Activated CD4-positive, CD25-positive, alpha-beta regulatory T cell (primary cell): Measurements from ENCODE around the gene DDX39B.

Experiments used
- DNase-seq, 4 experiments: peaks; one replicate each; lab custom pipeline; 2025; lab: John Stamatoyannopoulos, UW

Gene DDX39B

DNA sequence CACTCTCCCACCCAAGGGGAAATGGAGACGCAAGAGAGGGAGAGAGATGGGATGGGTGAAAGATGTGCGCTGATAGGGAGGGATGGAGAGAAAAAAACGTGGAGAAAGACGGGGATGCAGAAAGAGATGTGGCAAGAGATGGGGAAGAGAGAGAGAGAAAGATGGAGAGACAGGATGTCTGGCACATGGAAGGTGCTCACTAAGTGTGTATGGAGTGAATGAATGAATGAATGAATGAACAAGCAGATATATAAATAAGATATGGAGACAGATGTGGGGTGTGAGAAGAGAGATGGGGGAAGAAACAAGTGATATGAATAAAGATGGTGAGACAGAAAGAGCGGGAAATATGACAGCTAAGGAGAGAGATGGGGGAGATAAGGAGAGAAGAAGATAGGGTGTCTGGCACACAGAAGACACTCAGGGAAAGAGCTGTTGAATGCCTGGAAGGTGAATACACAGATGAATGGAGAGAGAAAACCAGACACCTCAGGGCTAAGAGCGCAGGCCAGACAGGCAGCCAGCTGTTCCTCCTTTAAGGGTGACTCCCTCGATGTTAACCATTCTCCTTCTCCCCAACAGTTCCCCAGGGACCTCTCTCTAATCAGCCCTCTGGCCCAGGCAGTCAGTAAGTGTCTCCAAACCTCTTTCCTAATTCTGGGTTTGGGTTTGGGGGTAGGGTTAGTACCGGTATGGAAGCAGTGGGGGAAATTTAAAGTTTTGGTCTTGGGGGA lies 34.3 kb upstream of the DDX39B start:
- no peak for DNase-seq

DNA sequence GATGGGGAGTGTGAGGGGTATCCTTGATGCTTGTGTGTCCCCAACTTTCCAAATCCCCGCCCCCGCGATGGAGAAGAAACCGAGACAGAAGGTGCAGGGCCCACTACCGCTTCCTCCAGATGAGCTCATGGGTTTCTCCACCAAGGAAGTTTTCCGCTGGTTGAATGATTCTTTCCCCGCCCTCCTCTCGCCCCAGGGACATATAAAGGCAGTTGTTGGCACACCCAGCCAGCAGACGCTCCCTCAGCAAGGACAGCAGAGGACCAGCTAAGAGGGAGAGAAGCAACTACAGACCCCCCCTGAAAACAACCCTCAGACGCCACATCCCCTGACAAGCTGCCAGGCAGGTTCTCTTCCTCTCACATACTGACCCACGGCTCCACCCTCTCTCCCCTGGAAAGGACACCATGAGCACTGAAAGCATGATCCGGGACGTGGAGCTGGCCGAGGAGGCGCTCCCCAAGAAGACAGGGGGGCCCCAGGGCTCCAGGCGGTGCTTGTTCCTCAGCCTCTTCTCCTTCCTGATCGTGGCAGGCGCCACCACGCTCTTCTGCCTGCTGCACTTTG lies 33.6 kb upstream of the DDX39B start, which contains the start of gene TNF:
Gene TNF (plus strand): TSS at position 231 of the 567 bp plus-strand sequence. CDS start 177 bp downstream, at position 408.
- DNase-seq = peak in 2 of 4 experiments; percentile 68 to 72

DNA sequence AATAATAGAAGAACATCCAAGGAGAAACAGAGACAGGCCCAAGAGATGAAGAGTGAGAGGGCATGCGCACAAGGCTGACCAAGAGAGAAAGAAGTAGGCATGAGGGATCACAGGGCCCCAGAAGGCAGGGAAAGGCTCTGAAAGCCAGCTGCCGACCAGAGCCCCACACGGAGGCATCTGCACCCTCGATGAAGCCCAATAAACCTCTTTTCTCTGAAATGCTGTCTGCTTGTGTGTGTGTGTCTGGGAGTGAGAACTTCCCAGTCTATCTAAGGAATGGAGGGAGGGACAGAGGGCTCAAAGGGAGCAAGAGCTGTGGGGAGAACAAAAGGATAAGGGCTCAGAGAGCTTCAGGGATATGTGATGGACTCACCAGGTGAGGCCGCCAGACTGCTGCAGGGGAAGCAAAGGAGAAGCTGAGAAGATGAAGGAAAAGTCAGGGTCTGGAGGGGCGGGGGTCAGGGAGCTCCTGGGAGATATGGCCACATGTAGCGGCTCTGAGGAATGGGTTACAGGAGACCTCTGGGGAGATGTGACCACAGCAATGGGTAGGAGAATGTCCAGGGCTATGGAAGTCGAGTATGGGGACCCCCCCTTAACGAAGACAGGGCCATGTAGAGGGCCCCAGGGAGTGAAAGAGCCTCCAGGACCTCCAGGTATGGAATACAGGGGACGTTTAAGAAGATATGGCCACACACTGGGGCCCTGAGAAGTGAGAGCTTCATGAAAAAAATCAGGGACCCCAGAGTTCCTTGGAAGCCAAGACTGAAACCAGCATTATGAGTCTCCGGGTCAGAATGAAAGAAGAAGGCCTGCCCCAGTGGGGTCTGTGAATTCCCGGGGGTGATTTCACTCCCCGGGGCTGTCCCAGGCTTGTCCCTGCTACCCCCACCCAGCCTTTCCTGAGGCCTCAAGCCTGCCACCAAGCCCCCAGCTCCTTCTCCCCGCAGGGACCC lies 32.6 kb upstream of the DDX39B start:
- DNase-seq = no peak

DNA sequence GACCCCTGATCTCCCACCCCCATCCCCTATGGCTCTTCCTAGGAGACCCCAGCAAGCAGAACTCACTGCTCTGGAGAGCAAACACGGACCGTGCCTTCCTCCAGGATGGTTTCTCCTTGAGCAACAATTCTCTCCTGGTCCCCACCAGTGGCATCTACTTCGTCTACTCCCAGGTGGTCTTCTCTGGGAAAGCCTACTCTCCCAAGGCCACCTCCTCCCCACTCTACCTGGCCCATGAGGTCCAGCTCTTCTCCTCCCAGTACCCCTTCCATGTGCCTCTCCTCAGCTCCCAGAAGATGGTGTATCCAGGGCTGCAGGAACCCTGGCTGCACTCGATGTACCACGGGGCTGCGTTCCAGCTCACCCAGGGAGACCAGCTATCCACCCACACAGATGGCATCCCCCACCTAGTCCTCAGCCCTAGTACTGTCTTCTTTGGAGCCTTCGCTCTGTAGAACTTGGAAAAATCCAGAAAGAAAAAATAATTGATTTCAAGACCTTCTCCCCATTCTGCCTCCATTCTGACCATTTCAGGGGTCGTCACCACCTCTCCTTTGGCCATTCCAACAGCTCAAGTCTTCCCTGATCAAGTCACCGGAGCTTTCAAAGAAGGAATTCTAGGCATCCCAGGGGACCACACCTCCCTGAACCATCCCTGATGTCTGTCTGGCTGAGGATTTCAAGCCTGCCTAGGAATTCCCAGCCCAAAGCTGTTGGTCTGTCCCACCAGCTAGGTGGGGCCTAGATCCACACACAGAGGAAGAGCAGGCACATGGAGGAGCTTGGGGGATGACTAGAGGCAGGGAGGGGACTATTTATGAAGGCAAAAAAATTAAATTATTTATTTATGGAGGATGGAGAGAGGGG lies 31.7 kb upstream of the DDX39B start:
- no peak for DNase-seq

DNA sequence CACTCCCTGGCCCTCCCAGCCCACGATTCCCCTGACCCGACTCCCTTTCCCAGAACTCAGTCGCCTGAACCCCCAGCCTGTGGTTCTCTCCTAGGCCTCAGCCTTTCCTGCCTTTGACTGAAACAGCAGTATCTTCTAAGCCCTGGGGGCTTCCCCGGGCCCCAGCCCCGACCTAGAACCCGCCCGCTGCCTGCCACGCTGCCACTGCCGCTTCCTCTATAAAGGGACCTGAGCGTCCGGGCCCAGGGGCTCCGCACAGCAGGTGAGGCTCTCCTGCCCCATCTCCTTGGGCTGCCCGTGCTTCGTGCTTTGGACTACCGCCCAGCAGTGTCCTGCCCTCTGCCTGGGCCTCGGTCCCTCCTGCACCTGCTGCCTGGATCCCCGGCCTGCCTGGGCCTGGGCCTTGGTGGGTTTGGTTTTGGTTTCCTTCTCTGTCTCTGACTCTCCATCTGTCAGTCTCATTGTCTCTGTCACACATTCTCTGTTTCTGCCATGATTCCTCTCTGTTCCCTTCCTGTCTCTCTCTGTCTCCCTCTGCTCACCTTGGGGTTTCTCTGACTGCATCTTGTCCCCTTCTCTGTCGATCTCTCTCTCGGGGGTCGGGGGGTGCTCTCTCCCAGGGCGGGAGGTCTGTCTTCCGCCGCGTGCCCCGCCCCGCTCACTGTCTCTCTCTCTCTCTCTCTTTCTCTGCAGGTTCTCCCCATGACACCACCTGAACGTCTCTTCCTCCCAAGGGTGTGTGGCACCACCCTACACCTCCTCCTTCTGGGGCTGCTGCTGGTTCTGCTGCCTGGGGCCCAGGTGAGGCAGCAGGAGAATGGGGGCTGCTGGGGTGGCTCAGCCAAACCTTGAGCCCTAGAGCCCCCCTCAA lies 30.5 kb upstream of the DDX39B start, which contains the start of gene LTA:
Gene LTA (plus strand): TSS at position 249 of the 871 bp plus-strand sequence. CDS start 454 bp downstream, at position 703.
- DNase-seq = peak; percentile 37 to 52 (median 50)

DNA sequence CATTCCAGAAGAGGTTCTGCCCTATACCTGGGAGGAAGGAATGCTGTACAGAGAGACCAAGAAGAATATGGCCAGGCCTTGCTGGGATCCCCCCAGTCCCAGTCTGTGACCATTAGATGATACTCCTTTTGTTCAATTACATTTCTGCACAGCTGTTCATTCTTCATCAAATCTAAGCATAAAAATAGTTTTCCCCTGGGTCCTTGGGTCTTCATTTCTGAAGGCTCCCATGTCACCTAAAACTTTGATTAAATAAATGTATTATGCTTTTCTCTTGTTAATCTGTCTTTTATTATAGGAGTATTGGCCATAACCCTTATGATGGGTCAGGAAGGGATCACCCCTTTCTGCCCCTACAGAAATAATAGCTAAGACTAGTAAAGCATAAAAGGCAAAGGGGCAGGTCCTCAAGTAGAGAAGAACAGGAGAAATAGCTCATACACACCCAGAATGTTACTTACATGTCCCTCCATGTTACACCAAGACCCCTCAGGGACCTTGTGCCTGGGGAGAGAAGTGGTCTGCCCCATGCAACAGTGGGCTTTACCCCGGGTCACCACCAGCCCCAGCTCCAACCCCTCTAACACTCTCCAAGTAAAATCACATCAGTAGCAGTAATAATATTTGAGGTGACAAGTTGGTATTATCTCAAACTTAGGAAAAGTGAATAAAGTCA lies 28.2 kb upstream of the DDX39B start:
- DNase-seq = no peak

- DNase-seq = peak in 2 of 4 experiments; percentile 29 to 36
These were observed 26.7 kb upstream of the DDX39B start for GRCh38 chr6:31568537-31568961.

- peak in 1 of 4 experiments; percentile 17 for DNase-seq
These were observed 25.9 kb upstream of the DDX39B start for GRCh38 chr6:31567531-31568370.

DNA sequence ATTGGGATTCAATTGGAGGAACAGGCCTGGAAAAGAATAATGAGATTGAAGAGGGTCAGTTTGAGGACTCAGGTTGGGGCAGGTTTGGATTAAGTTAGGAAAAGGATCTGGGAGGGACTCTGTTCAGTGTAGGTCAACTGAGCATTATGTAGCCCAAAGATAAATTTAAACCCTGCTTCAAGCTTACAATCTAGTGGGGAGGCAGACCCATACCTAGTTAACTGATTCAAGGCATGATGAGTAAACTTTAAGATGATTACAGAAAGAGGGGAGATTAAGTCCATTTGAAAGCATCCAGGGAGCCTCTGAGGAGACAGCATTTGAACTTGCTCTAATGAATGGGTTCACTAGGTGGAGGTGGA lies 18.9 kb upstream of the DDX39B start:
- no peak for DNase-seq

- DNase-seq = peak in 2 of 4 experiments; percentile 18 to 30
These were observed 18.3 kb upstream of the DDX39B start for GRCh38 chr6:31559958-31560696.

- DNase-seq = no peak
These were observed 17.8 kb upstream of the DDX39B start for GRCh38 chr6:31559606-31559957.

- peak in 3 of 4 experiments; percentile 26 to 41 (median 32) for DNase-seq
These were observed 17.1 kb upstream of the DDX39B start for GRCh38 chr6:31558631-31559500.

- no peak for DNase-seq
These were observed 16.5 kb upstream of the DDX39B start for GRCh38 chr6:31558318-31558625.

DNA sequence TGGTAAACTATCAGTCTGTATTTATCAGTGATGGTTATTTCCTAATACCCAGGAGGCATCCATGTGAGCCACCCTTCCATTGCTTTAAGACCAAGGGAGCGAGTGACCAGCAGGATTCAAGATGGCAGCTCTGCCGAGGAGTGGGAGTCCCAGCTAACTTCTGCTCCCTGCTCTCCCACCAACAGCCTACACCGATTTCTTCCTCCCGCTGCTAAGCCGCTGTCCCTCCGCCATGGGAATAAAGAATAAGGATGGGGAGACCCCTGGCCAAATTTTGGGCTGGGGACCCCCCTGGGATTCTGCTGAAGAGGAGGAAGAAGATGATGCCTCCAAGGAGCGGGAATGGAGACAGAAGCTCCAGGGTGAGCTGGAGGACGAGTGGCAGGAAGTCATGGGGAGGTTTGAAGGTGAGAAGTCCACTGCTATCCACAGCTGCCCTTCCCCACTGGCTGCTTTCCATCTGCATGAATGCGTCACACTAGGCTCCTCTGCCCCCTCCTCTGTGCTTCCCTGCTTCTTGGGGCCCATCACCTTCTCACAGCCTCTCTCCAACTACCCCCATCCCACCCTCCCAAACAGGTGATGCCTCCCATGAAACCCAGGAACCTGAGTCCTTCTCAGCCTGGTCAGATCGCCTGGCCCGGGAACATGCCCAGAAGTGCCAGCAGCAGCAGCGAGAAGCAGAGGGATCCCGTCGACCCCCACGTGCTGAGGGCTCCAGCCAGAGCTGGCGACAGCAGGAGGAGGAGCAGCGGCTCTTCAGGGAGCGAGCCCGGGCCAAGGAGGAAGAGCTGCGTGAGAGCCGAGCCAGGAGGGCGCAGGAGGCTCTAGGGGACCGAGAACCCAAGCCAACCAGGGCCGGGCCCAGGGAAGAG lies 15.9 kb upstream of the DDX39B start:
- DNase-seq = no peak

DNA sequence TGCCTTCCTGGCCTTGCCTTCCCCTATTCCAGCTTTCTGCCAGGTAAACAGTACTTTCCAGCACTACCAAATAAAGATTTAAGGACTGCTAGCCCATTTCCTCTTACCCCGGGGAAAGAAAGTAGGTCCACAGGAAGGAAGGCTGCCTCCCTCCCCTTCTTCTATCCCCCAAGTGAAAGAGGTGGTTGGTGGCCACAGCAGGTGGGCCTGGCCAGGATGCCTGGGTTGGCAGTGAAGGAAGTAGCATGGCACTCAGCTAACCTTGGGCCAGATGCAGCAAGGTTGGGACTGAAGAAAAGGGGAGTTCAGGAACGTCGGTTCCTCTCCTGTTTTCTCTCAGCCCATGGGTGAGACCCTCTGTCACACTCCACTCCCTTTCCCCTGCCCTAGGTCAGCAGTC lies 14.5 kb upstream of the DDX39B start:
- DNase-seq = no peak

DNA sequence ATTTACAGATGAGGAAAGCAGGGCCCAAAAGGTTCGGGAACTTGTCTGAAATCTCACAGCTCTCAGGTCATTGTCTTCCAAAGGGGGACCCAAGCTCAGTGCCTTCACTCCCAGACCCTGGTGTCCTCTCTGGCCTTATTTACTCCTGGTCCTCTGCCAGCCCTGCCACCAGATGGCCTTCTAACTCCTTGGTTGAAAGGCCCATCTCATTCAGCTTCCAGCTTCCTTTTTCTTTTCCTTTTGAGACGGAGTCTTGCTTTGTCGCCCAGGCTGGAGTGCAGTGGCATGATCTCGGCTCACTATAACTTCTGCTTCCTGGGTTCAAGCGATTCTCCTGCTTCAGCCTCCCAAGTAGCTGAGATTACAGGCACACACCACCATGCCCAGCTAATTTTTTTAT lies 9.6 kb upstream of the DDX39B start:
- DNase-seq = peak; percentile 27 to 43 (median 42)

DNA sequence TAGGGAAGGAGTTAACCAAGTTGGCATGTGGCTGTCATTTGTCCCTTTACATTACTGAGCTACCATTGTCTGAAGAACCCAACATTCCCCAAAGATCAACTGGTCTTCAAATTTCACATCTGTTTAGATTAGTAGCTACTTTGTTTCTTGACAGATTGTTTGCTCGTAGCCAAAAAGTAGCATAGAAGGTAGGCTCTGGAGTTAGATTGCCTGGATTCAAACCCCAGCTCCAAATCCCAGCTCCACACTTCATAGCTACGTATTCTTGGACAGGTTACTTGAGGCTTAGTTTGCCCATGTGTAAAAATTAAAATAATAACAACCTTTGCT lies 6.7 kb upstream of the DDX39B start:
- DNase-seq = no peak
